ENCODE results near the gene PEF1.

GRCh38 chr1:31646259-31646960 is 1.7 kb upstream of the PEF1 start:
- TF ChIP-seq CTCF (IDR thresholded peaks at IDR 0.05) = no peak
- no peak for TF ChIP-seq POLR2AphosphoS5 (IDR thresholded peaks at IDR 0.05)
